Measurements from ENCODE around the gene PRSS38. TPM values are rescaled to one million over a fixed set of nuclear protein-coding genes. Genes with fewer than 3 reads are reported as not detected.

The PRSS38 gene
- total RNA-seq, 1 experiment from 2014 or later = not detected

GRCh38 chr1:227845519-227845918 lies 30.0 kb downstream of the PRSS38 start:
- ChIA-PET POLR2A (no interaction called here), RAD21 (ENCODE audit: low non-redundant PET in 1 of 2, low total read pairs in 2 of 2, uncharacterized antibody in 2 of 2, unreplicated experiment in 2 of 2) (interaction anchor here in 1 of 2 experiments (0.5 kb wide), 1 partner anchor 388 kb away, joined by 4 read pairs; no protein-coding TSS in a partner anchor), CTCF (no interaction called here)
- Histone ChIP-seq H3K4me2 (ENCODE audit: low read length) (no peak overlapping the region), H3K27me3 (ENCODE audit: insufficient read depth, low read length) (no peaks in the 10 kb centered on the region), H2AFZ (ENCODE audit: low read depth, low read length, poor library complexity, severe bottlenecking) (no peak overlapping the region), H3K4me3 (replicated peaks in 1 of 2; ENCODE audit: low read depth in 1 of 2, low read length in 2 of 2) (no peak overlapping the region), H3K9ac (ENCODE audit: low read length) (no peak overlapping the region), H3K4me1 (ENCODE audit: control insufficient read depth in 1 of 2, insufficient read depth in 2 of 2, low read length in 2 of 2) (no peaks in the 10 kb centered on the region), H3K9me2 (ENCODE audit: insufficient read depth) (no peaks in the 10 kb centered on the region), H3K79me2 (ENCODE audit: insufficient read depth, low read length) (no peaks in the 10 kb centered on the region), H4K20me1 (ENCODE audit: insufficient read depth) (no peaks in the 10 kb centered on the region), H3K36me3 (ENCODE audit: control insufficient read depth in 1 of 2, insufficient read depth in 2 of 2, low read length in 2 of 2) (no peaks in the 10 kb centered on the region), H3K9me3 (ENCODE audit: control insufficient read depth in 1 of 2, insufficient read depth in 1 of 2, low read depth in 1 of 2, low read length in 2 of 2) (no peaks in the 10 kb centered on the region), H3K27ac (ENCODE audit: low read depth, low read length) (no peak overlapping the region)
- TF ChIP-seq EGR1 (IDR thresholded peaks at IDR 0.05; ENCODE audit: low read depth) (no peak), CTCF (IDR thresholded peaks at IDR 0.05 in 2 of 3, conservative IDR thresholded peaks at IDR 0.05 in 1 of 3; ENCODE audit: borderline replicate concordance in 1 of 3, insufficient read depth in 1 of 3, low read depth in 2 of 3, low read length in 2 of 3) (no peak)
- intact Hi-C loops (cut with micrococcal nuclease) = no loop called here
- BruUV-seq (replicated peaks) = no TSS peak
- ATAC-seq = peak; percentile 22; the same call in 1 of the 2 replicates
- DNase-seq (ENCODE audit: low read depth, low spot score) = no peak

GRCh38 chr1:227846265-227846858 lies 30.9 kb downstream of the PRSS38 start:
- Histone ChIP-seq H3K79me2 (ENCODE audit: insufficient read depth, low read length) (no peaks in the 10 kb centered on the region), H4K20me1 (ENCODE audit: insufficient read depth) (no peaks in the 10 kb centered on the region), H3K9ac (ENCODE audit: low read length) (no peak overlapping the region), H3K4me2 (ENCODE audit: low read length) (no peak overlapping the region), H3K4me1 (ENCODE audit: control insufficient read depth in 1 of 2, insufficient read depth in 2 of 2, low read length in 2 of 2) (no peaks in the 10 kb centered on the region), H3K9me2 (ENCODE audit: insufficient read depth) (no peaks in the 10 kb centered on the region), H3K4me3 (replicated peaks in 1 of 2; ENCODE audit: low read depth in 1 of 2, low read length in 2 of 2) (no peak overlapping the region), H3K27ac (ENCODE audit: low read depth, low read length) (no peak overlapping the region), H3K36me3 (ENCODE audit: control insufficient read depth in 1 of 2, insufficient read depth in 2 of 2, low read length in 2 of 2) (no peaks in the 10 kb centered on the region), H3K9me3 (ENCODE audit: control insufficient read depth in 1 of 2, insufficient read depth in 1 of 2, low read depth in 1 of 2, low read length in 2 of 2) (no peaks in the 10 kb centered on the region), H2AFZ (ENCODE audit: low read depth, low read length, poor library complexity, severe bottlenecking) (no peak overlapping the region), H3K27me3 (ENCODE audit: insufficient read depth, low read length) (no peaks in the 10 kb centered on the region)
- DNase-seq (ENCODE audit: low read depth, low spot score) (no peak), ATAC-seq (no peak)
- CTCF ChIA-PET = no interaction called here
- POLR2A ChIA-PET = no interaction called here
- intact Hi-C loops (cut with micrococcal nuclease) = no loop called here
- BruUV-seq (replicated peaks) = no TSS peak
- RAD21 ChIA-PET (ENCODE audit: low non-redundant PET in 1 of 2, low total read pairs in 2 of 2, uncharacterized antibody in 2 of 2, unreplicated experiment in 2 of 2) = interaction anchor here in 1 of 2 experiments (0.5 kb wide), 1 partner anchor 389 kb away, joined by 4 read pairs; no protein-coding TSS in a partner anchor
- no peak for TF ChIP-seq CTCF (IDR thresholded peaks at IDR 0.05 in 2 of 3, conservative IDR thresholded peaks at IDR 0.05 in 1 of 3; ENCODE audit: borderline replicate concordance in 1 of 3, insufficient read depth in 1 of 3, low read depth in 2 of 3, low read length in 2 of 3)
- TF ChIP-seq SIN3A (IDR thresholded peaks at IDR 0.05; ENCODE audit: low read depth) = no peak
- TF ChIP-seq ZBTB33 (IDR thresholded peaks at IDR 0.05; ENCODE audit: extremely low read depth, insufficient replicate concordance, low read length) = no peak
- TF ChIP-seq CBX3 (IDR thresholded peaks at IDR 0.05; ENCODE audit: low read depth) = no peak
- no peak for TF ChIP-seq CEBPB (IDR thresholded peaks at IDR 0.05; ENCODE audit: low read depth)
- no peak for TF ChIP-seq POLR2AphosphoS5 (IDR thresholded peaks at IDR 0.05; ENCODE audit: low read depth, low read length)
- TF ChIP-seq TCF7L2 (IDR thresholded peaks at IDR 0.05; ENCODE audit: borderline replicate concordance, extremely low read depth, insufficient read depth, insufficient read length) = no peak
- TF ChIP-seq FOSL1 (IDR thresholded peaks at IDR 0.05; ENCODE audit: low read depth) = no peak
- TF ChIP-seq SP1 (IDR thresholded peaks at IDR 0.05; ENCODE audit: low read depth) = no peak
- TF ChIP-seq JUND (IDR thresholded peaks at IDR 0.05) = no peak
- TF ChIP-seq YY1 (IDR thresholded peaks at IDR 0.05; ENCODE audit: extremely low read depth, insufficient replicate concordance, low read depth, low read length) = no peak
